AG04449 (cell line): ENCODE measurements around the gene TNS3.

ENCODE experiments used
- CTCF ChIA-PET: fragments of 350-600 bp; formaldehyde crosslinking; extraction: SDS; loops from one replicate; lab custom pipeline; 2021; ENCODE audit warnings: antibody characterized with exemption; lab: Yijun Ruan, JAX
- POLR2A ChIA-PET: fragments of 400-600, 350-600 bp; formaldehyde crosslinking; extraction: SDS; loops from one replicate; lab custom pipeline; 2020; ENCODE audit warnings: antibody characterized with exemption, inconsistent platforms; lab: Yijun Ruan, JAX
- DNase-seq: peaks from one replicate; pipeline ENCODE4 v3.0.0-alpha.2; 2010; ENCODE audit warnings: low read depth, low spot score
- H3K4me3 ChIP-seq: 2 replicates; pipeline ENCODE4 v1.5.1; 2011; ENCODE audit warnings: low read depth, mild to moderate bottlenecking, control low read depth, low read length
- TF ChIP-seq, protein P1 (sequence below): IDR thresholded peaks from one replicate; pipeline ENCODE4 v1.5.1; 2011; ENCODE audit warnings: mild to moderate bottlenecking, moderate library complexity, low read length, control low read depth, inconsistent platforms; ENCODE audit not compliant: insufficient read depth; ENCODE audit errors: missing control alignments

The TNS3 gene

GRCh38 chr7:47407136-47407535 is 174.8 kb downstream of the TNS3 start:
- CTCF ChIA-PET: interaction anchor here (1.1 kb wide), 1 partner anchor 11 kb away, joined by 3 read pairs; no protein-coding TSS in a partner anchor
- POLR2A ChIA-PET: no interaction called here
- DNase-seq: no peak
- H3K4me3 ChIP-seq: no peak overlapping the region
- TF ChIP-seq, protein P1, sequence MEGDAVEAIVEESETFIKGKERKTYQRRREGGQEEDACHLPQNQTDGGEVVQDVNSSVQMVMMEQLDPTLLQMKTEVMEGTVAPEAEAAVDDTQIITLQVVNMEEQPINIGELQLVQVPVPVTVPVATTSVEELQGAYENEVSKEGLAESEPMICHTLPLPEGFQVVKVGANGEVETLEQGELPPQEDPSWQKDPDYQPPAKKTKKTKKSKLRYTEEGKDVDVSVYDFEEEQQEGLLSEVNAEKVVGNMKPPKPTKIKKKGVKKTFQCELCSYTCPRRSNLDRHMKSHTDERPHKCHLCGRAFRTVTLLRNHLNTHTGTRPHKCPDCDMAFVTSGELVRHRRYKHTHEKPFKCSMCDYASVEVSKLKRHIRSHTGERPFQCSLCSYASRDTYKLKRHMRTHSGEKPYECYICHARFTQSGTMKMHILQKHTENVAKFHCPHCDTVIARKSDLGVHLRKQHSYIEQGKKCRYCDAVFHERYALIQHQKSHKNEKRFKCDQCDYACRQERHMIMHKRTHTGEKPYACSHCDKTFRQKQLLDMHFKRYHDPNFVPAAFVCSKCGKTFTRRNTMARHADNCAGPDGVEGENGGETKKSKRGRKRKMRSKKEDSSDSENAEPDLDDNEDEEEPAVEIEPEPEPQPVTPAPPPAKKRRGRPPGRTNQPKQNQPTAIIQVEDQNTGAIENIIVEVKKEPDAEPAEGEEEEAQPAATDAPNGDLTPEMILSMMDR: no peak

- ChIA-PET CTCF (interaction anchor here (1.1 kb wide), 1 partner anchor 11 kb away, joined by 3 read pairs; no protein-coding TSS in a partner anchor), POLR2A (no interaction called here)
- no peak for DNase-seq
- no peak overlapping the region for H3K4me3 ChIP-seq
- TF ChIP-seq, protein P1: no peak
These were observed 175.1 kb downstream of the TNS3 start for GRCh38 chr7:47406801-47407129.

- no peak overlapping the region for H3K4me3 ChIP-seq
- CTCF ChIA-PET: interaction anchor here (1.1 kb wide), 2 partner anchors 10 to 140 kb away, joined by 3 to 4 read pairs; no protein-coding TSS in a partner anchor
- TF ChIP-seq, protein P1: no peak
- DNase-seq: no peak
- POLR2A ChIA-PET: interaction anchor here (0.5 kb wide), 1 partner anchor 114 kb away, joined by 4 read pairs; no protein-coding TSS in a partner anchor
These were observed 175.8 kb downstream of the TNS3 start for GRCh38 chr7:47405921-47406800.

- H3K4me3 ChIP-seq: no peak overlapping the region
- TF ChIP-seq, protein P1: no peak
- CTCF ChIA-PET: interaction anchor here (1.1 to 1.4 kb wide), 2 partner anchors 13 to 139 kb away, joined by 3 to 4 read pairs; no protein-coding TSS in a partner anchor
- POLR2A ChIA-PET: interaction anchor here (0.5 to 0.6 kb wide), 2 partner anchors 114 to 748 kb away, joined by 3 to 4 read pairs; no protein-coding TSS in a partner anchor
- no peak for DNase-seq
These were observed 176.5 kb downstream of the TNS3 start for GRCh38 chr7:47405286-47405904.

GRCh38 chr7:47404010-47404409 is 177.9 kb downstream of the TNS3 start:
- TF ChIP-seq, protein P1: no peak
- H3K4me3 ChIP-seq: no peak overlapping the region
- ChIA-PET CTCF (interaction anchor here (1.3 to 1.4 kb wide), 2 partner anchors 14 to 137 kb away, joined by 3 read pairs; no protein-coding TSS in a partner anchor), POLR2A (no interaction called here)
- no peak for DNase-seq
